Measurements from ENCODE around the gene MED26.

The MED26 gene

GRCh38 chr19:16613841-16614240 is 14.2 kb downstream of the MED26 start:
- DNase-seq (ENCODE audit: low read depth in 2 of 2): no peak

- DNase-seq (ENCODE audit: low read depth in 2 of 2): no peak
These were observed 15.4 kb downstream of the MED26 start for GRCh38 chr19:16612636-16613035.

GRCh38 chr19:16611121-16611520 is 16.9 kb downstream of the MED26 start:
- DNase-seq (ENCODE audit: low read depth in 2 of 2): no peak

GRCh38 chr19:16609511-16610200 is 18.3 kb downstream of the MED26 start:
- no peak for DNase-seq (ENCODE audit: low read depth in 2 of 2)

- no peak for DNase-seq (ENCODE audit: low read depth in 2 of 2)
These were observed 19.7 kb downstream of the MED26 start for GRCh38 chr19:16608290-16608739.

- no peak for DNase-seq (ENCODE audit: low read depth in 2 of 2)
These were observed 20.2 kb downstream of the MED26 start for GRCh38 chr19:16607819-16608218.

- no peak for DNase-seq (ENCODE audit: low read depth in 2 of 2)
These were observed 22.4 kb downstream of the MED26 start for GRCh38 chr19:16605553-16605994.

- DNase-seq (ENCODE audit: low read depth in 2 of 2): no peak
These were observed 22.9 kb downstream of the MED26 start for GRCh38 chr19:16605115-16605514.

GRCh38 chr19:16604615-16605014 is 23.4 kb downstream of the MED26 start:
- no peak for DNase-seq (ENCODE audit: low read depth in 2 of 2)

GRCh38 chr19:16603090-16603489 is 24.9 kb downstream of the MED26 start:
- no peak for DNase-seq (ENCODE audit: low read depth in 2 of 2)

GRCh38 chr19:16601378-16602052 is 26.5 kb downstream of the MED26 start:
- DNase-seq (ENCODE audit: low read depth in 2 of 2): no peak

- DNase-seq (ENCODE audit: low read depth in 2 of 2): no peak
These were observed 27.2 kb downstream of the MED26 start for GRCh38 chr19:16600824-16601223.

- DNase-seq (ENCODE audit: low read depth in 2 of 2): no peak
These were observed 28.2 kb downstream of the MED26 start for GRCh38 chr19:16599655-16600346.

- no peak for DNase-seq (ENCODE audit: low read depth in 2 of 2)
These were observed 29.2 kb downstream of the MED26 start for GRCh38 chr19:16598848-16599247.

- no peak for DNase-seq (ENCODE audit: low read depth in 2 of 2)
These were observed 31.6 kb downstream of the MED26 start for GRCh38 chr19:16596399-16596798.

- no peak for DNase-seq (ENCODE audit: low read depth in 2 of 2)
These were observed 32.9 kb downstream of the MED26 start for GRCh38 chr19:16595097-16595496.

- no peak for DNase-seq (ENCODE audit: low read depth in 2 of 2)
These were observed 33.3 kb downstream of the MED26 start for GRCh38 chr19:16594681-16595091.

- no peak for DNase-seq (ENCODE audit: low read depth in 2 of 2)
These were observed 33.8 kb downstream of the MED26 start for GRCh38 chr19:16594131-16594586.

- DNase-seq (ENCODE audit: low read depth in 2 of 2): no peak
These were observed 34.8 kb downstream of the MED26 start for GRCh38 chr19:16593181-16593580.

- no peak for DNase-seq (ENCODE audit: low read depth in 2 of 2)
These were observed 36.0 kb downstream of the MED26 start for GRCh38 chr19:16591803-16592556.

GRCh38 chr19:16590876-16591802 is 36.9 kb downstream of the MED26 start:
- DNase-seq (ENCODE audit: low read depth in 2 of 2): no peak
